Renal pelvis (tissue), 4 donors: Measurements from ENCODE around the gene PADI4. TPM values are rescaled to one million over a fixed set of nuclear protein-coding genes. Genes with fewer than 3 reads are reported as not detected.

Experiments
- DNase-seq: peaks from one replicate; pipeline ENCODE4 v3.0.0-alpha.2; 2013
- polyA plus RNA-seq, 3 donors: library from polyadenylated mRNA; unstranded; fragments of 120-200 nt; gene quantifications; one replicate each; pipeline ENCODE4 v1.2.1, GENCODE V29; 2013; ENCODE audit not compliant: insufficient read length in 3 of 3

Gene PADI4
- polyA plus RNA-seq, 3 donors, result 0.88 to 1.4 (median 0.99) TPM

DNA sequence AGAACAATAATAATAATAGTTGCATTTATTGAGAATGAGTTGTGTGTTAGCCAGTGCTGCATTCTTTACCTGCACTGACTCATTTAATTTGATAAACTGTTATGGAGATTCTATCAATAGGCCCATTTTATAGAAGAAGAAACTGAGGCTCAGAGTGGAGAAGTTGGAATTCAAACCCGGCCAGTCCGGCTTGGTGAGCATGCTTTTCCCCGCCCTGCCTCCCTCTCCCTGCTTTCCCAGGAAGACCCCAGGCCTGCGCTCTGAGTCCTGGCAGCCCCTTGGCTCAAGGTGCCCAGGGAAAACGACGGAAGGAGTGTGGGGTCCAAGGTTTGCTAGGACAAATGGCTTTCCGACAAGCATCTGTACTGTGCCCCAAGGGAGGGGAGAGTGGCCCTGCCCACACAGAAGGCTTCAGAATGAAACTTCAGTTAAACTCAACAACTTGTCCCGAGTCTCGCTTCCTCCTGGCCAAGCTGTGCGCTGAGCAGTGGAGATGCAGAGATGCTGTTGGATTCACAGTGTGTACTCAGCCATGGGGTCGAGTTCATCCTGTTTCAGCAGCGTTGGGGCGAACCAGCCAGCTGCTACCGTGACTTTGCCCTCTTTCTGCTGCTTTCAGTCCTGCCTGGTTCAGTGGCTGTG, 40.7 kb downstream of the PADI4 start:
- no peak for DNase-seq

DNA sequence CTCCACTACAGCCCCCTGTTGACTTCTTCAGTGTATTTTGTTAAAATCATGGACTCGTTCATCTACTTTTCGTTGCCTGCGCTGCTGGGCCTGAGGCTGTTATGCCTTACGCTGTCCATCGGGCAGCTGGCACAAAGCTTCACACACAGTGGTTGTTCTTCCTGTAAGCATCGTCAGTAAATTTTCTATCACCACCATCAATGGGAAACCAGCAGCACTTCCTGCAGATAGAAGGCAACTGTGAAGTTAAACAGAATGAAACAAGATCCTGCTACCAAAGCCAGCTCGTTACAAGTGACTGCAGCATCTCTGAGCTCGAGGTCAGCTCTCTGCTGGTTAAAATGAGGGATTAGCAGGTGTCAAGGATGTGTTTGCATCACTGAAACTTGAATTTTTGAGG, 42.1 kb downstream of the PADI4 start:
- DNase-seq, result no peak

DNA sequence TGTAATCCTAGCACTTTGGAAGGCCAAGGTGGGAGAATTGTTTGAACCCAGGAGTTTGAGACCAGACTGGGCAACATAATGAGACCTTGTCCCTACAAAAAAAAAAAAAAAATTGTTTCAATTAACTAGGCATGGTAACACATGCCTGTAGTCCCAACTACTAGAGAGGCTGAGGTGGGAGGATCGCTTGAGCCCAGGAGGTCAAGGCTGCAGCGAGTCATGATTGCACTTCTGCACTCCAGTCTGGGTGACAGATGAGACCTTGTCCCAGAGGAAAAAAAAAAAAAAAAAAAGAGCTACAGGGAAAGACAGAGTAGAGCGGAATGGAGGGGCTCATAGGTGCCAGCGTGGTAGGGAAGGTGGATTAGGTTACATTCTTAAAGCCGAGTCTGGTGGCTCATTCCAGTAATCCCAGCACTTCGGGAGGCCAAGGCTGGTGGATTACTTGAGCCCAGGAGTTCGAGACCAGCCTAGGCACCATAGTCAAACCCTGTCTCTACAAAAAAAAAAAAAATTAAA, 43.0 kb downstream of the PADI4 start:
- DNase-seq, result no peak

DNA sequence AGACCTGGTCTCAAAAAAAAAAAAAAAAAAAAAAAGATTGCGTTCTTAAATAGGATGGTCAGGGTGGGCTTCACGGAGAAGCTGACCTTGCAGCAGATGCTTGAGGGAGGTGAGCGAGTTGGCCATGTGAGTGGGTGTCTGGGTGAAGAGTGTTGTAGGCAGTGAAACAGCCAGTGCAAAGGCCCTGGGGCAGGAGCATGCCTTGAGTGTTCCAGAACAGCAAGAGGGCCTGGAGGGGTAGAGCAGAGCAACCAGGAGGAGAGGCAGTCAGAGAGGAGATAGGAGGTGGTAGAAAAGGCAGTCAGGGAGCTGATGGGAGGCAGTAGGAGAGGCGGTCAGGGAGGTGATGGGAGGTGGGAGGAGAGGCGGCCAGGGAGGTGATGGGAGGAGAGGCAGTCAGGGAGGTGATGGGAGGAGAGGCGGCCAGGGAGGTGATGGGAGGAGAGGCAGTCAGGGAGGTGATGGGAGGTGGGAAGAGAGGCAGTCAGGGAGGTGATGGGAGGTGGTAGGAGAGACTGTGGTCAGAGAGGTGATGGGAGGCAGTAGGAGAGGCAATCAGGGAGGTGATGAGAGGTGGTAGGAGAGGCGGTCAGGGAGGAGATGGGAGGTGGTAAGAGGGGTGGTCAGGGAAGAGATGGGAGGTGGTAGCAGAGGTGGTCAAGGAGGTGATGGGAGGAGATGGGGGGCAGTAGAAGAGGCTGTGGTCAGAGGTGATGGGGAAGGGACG, 43.8 kb downstream of the PADI4 start:
- no peak for DNase-seq

DNA sequence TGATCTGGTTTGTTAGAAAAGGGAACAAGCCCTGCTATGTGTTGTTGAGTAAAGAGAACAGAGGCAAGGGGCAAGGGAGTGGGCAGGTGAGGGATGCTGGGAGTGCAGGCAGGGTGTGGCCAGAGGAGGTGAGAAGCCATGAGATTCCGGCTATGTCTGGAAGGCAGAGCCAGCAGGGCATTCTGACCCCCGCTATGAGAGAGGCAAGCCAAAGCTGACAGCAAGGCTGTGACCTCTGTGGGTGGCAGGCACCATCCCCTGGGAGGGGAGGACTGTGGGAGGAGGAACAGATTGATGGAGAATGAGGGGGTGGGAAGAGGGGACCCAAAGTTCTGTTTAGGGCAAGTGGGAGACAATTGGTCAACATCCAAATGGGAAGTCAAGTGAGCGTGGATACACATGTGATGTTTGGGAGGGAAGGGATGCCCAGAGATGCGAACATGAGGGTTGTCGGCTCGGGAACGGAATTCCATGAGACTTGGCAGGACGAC, 44.5 kb downstream of the PADI4 start:
- no peak for DNase-seq

DNA sequence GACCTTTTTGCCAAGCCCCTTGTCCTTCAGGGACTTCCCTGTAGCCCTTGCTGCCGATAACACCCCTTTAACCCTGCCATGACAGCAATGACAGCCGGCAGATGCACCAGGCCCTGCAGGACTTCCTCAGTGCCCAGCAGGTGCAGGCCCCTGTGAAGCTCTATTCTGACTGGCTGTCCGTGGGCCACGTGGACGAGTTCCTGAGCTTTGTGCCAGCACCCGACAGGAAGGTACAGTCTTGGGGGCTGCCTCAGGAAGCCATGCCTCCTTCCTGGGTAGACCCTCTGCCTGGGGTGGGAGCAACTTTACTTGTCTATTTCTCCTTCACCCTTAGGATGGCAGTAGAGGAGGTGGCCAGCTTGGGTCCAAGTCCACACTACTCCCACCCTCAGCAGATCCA, 47.9 kb downstream of the PADI4 start:
- DNase-seq, result no peak

DNA sequence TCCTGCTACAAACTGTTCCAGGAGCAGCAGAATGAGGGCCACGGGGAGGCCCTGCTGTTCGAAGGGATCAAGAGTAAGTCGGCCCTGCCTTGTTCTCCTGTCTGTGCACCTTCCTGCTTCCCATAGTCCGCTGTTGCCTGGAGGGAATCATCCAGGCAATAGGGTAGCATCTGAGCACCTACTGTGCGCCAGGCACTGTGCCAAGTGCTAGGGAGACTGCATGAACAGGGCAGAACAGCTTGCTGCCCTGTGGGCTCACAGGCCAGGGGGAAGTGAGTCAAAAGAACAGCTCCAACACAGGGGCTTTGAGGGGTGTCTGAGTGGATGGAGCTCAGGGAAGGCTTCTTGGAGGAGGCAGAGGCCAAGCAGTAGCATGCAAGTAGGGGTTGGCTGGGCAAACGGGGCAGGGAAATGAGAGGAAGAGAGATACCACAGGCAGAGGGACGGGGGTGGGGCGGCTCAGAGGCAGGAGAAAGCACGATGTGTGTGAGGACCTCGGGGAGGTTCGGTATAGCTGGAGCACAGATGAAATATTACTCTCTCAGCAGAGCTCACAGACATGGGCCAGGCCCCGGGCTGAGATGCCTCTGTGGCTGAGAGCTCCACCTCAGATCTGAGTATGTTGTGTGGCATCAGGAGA, 48.5 kb downstream of the PADI4 start:
- no peak for DNase-seq

DNA sequence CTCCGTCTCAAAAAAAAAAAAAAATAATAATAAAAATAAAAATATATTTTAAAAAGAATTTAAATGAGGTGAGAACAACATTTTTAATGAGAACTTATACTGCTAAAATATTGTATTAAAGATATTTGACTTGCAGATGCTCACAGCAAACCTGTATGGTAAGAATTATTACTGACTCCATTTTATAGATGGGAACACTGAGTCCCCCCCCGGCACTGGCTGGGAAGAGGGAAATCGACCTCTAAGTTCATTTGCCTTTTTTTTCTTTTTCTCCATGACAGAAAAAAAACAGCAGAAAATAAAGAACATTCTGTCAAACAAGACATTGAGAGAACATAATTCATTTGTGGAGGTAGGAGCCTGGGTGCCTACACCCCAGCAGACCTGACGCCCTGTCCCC, 50.6 kb downstream of the PADI4 start:
- DNase-seq, result no peak

DNA sequence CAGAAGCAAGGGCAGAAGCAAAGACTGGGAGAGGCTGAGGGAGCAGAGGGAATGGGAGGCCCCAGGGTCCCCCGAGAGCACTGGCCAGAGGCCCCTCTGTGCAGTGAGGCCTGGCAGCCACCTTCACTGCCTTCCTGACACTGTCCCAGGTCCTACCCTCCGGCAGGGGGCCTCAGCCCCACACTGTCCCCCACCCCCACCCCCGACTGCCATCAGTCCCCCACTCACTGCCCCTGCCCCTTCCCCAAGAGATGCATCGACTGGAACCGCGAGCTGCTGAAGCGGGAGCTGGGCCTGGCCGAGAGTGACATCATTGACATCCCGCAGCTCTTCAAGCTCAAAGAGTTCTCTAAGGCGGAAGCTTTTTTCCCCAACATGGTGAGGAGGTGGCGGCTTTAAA, 51.0 kb downstream of the PADI4 start:
- peak; percentile 22 for DNase-seq

DNA sequence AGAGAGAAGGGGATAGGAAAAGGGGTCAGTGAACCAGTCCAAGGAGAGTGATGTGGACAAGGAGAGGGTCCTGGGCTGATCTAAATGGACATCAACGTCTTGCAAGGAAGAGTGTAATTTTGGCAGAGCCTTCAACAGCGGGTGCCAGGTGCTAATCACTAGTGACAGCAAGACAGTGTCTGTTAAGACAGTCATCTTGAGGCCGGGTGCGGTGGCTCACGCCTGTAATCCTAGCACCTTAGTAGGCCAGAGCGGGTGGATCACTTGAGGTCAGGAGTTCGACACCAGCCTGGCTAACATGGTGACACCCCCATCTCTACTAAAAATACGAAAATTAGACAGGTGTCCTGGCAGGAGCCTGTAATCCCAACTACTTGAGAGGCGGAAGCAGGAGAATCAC, 51.8 kb downstream of the PADI4 start:
- no peak for DNase-seq

DNA sequence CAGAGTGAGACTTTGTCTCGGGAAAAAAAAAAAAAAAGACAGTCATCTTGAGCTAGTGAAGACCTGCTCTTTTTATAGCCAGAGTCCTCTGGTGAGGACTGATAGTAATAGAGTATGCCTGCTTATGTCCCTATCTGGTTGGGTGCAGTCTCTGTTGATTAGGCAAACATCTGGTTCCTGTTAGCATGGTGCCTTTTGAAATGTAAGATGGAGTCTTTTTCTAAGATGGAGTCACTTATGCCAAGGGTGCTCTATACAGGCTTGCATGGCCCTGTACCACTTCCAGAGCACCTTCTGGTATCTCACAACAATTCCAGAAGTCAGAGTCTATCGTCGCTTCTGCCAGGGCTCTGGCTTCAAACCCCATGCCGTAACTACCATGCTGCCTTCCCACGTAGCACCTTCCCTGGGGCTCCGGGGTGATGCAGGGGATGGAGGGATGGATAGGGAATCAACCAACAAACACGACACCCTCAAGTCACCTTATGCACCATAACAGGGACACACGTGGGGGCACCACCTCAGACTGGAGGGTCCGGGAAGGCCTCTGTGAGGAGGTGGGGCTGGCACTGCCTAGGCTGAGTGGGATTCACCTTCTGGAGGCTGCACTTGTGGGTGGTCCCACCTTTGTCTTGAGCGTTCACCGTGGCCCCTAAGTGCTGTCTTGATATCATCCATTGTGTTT, 52.4 kb downstream of the PADI4 start:
- no peak for DNase-seq

DNA sequence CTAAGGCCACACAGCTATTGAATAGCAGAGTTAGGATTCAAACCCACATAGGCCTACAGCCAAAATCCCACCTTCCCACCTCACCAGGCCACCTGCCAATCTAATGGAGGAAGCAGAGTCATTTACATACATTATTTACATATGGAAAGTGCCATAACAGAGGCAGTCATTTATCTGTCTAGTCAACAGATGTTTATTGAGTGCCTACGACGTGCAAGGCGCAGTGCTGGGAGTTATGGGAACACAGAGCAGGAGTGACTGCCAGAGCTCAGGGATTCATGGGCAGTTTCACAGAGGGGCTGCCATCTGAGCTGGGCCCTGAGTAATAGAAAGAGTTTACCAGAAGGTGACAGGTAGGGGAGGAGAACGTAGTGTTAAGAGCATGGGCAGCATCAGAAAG, 53.7 kb downstream of the PADI4 start:
- DNase-seq, result no peak

DNA sequence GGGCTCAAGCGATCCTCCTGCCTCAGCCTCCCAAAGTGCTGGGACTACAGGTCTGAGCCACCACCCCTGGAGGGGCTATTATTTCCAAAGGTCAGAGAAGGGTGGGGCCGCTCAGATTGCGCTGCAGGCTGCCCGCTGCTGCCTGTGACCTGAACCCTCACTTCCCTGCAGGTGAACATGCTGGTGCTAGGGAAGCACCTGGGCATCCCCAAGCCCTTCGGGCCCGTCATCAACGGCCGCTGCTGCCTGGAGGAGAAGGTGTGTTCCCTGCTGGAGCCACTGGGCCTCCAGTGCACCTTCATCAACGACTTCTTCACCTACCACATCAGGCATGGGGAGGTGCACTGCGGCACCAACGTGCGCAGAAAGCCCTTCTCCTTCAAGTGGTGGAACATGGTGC, 55.4 kb downstream of the PADI4 start:
- no peak for DNase-seq

DNA sequence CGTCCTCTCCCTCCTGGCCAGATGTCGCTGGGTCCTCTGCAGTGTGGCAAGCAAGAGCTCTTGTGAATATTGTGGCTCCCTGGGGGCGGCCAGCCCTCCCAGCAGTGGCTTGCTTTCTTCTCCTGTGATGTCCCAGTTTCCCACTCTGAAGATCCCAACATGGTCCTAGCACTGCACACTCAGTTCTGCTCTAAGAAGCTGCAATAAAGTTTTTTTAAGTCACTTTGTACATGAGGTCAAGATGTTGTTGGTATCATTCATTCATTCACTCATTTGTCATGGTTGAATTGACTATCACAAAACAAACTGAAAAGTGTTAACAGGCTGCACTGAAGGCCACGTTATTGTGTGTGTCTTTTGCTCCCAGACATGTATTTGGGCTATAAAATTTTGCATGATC, 55.8 kb downstream of the PADI4 start:
- no peak for DNase-seq

DNA sequence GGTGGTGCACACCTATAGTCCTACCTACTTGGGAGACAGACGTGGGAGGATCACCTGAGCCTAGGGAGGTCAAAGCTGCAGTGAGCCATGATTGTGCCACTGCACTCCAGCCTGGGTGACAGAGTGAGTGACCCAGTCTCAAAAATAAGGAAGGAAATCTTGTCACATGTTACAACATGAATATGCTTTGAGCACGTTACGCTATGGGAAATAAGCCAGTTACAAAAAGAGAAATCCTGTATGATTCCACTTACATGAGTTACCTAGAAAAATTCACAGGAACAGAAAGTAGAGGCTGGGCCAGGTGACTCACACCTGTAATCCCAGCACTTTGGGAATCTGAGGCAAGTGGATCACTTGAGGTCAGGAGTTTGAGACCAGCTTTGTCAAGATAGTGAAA, 57.3 kb downstream of the PADI4 start:
- DNase-seq, result no peak

DNA sequence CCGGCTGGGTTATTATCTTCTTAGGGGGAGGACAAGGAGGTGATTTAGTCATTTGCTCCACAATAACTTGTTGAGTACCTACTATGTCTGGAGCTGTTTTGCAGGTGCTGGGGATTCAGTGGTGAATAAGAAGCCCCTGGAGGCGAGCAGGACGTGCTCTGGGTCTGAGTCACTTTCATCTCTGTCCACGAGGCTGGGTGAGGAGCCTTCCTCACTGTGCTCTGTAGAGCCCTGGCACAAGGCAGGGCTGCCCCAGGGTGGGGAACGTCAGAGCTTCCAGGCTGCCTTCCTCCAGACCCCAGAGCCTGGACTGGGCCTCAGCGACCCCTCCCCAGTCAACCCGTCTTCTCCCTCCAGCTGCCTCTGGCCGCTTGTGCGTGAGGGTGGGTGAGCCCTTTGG, 61.5 kb downstream of the PADI4 start:
- no peak for DNase-seq

DNA sequence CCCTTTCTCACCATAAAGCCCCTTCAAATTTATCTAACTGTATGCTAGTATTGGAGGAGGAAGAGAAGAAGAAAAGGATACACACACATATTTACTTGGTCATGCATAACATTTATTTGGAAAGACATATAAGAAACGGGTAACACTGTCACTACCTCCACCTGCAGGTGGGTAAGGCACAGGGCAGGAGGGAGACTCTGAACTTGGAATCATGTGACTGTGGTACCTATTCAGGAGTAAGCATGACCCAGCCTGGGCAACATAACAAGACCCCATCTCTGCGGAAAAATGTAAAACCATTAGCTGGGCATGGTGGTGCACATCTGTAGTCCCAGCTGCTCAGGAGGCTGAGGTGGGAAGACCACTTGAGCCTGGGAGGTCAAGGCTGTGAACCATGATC, 62.6 kb downstream of the PADI4 start:
- DNase-seq, result no peak

DNA sequence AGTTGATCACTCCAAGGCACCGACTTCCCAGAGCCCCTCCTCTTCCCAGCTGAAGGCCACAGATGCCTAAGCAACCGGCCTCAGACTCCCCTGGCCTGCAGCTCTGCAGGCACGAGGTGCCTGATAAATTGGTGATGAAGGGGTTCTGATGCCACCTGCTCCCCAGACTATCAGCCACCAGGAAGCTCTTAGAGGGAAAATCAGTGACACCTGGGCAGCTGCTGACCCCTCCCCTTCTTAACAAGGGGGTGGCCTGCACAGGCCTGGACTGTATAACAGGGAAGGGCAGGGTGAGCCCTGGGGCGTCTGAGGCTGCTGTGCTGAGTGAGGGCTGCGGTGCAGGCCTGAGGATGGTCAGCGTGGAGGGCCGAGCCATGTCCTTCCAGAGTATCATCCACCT, 63.9 kb downstream of the PADI4 start, which contains the start of gene PADI6:
PADI6 (plus strand) TSS at position 301 of the 400 bp plus-strand sequence; CDS start at position 351, 50 bp downstream.
- no peak for DNase-seq

DNA sequence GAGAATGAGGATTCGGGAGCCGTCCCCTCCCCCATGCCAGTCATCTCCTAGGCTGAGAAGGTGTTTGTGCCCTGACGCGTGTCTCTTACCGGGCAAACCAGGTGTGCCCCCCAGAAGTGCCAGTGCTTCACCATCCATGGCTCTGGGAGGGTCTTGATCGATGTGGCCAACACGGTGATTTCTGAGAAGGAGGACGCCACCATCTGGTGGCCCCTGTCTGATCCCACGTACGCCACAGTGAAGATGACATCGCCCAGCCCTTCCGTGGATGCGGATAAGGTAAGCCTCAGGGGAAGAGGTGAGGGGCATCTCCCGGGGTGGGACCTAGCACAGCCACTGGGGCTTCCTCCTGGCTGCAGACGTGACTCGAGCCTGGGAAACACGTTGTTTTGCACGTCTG, 65.0 kb downstream of the PADI4 start:
- DNase-seq, result no peak

DNA sequence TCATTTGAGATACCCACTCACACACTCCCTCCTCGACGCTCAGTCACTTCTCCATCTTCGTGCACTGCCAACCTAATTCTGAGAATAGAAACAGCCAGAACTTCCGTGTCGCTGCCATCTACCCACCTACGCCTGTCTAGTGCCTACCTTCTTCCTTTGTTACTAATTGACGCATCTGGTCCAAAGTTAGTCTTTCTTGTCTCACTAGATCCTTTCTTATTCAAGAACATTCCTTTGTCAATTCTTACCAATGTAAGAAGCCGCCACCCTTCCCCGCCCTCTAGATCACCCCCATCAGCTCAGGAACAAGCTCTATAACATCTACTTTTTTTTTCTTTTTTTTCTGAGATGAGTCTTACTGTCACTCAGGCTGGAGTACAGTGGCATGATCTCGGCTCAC, 67.7 kb downstream of the PADI4 start:
- DNase-seq, result no peak

DNA sequence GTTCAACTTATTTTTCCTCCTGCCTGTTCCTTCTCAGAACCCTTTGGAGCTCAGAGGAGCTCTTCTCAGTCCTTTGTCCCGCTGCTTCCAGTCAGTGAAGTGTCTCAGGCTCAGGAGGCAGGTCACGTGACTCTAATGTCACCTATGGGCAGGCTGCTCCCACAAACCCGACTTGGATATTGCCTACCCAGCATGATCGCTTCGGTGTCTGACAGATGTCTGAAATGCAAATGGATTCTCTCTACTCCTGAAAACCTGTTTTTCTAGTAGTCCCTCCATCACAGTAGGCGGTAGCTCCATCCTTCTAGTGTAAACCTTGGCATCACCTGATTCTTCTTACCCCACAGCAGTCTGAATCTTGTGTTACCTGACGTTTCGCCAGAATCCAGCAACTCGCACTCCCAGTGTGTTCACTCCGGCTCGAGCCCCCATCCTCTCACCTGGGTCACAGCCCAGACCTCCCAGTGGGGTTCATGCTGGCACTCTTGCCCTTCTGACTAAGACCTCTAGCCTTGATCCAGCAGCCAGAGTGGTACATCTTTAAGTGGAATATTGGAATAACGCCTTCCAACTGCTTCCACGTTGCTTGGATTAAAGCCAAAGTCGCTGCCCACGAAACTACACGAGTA, 69.4 kb downstream of the PADI4 start:
- DNase-seq, result no peak

DNA sequence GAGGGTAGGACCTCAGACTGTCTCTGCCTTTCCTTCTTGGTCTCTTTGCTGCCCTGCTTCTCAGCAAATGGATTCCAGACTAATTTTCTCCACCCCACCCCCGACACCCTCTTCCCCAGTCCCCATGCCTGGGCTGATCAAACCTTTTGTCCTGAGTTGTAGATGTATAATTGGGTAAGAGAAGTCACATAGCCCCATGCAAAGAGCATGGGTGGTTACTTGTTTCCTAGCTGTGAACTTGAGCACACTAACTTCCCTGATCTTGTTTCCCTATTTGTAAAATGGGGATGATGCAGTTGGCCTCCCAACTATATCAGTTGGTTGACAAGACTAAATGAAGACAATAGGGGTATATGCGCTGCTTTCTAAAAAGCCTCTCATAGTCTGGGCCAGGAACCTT, 73.2 kb downstream of the PADI4 start:
- DNase-seq, result no peak
